Measurements from ENCODE around the gene SLCO6A1.

GRCh38 chr5:102421647-102422046 is 77.2 kb downstream of the SLCO6A1 start:
- no peak for TF ChIP-seq CTCF (IDR thresholded peaks at IDR 0.05)
- TF ChIP-seq POLR2A (IDR thresholded peaks at IDR 0.05), result no peak
- TF ChIP-seq EP300 (IDR thresholded peaks at IDR 0.05), result no peak

Data from tibial nerve (tissue), 4 donors.